IPS-15b (cell line): ENCODE data around the gene EFNA2.

Experiments
- H3K27me3 ChIP-seq: one replicate; pipeline ENCODE4 v1.6.1; 2013; ENCODE audit warnings: low read length; ENCODE audit not compliant: control insufficient read depth, insufficient read depth
- H3K36me3 ChIP-seq: one replicate; pipeline ENCODE4 v1.6.1; 2013; ENCODE audit warnings: low read length; ENCODE audit not compliant: control insufficient read depth, insufficient read depth
- H3K4me1 ChIP-seq: one replicate; pipeline ENCODE4 v1.6.1; 2013; ENCODE audit warnings: mild to moderate bottlenecking, low read length; ENCODE audit not compliant: control insufficient read depth, insufficient read depth
- H3K4me3 ChIP-seq: one replicate; pipeline ENCODE4 v1.5.1; 2013; ENCODE audit warnings: low read depth, low read length
- H3K9ac ChIP-seq: one replicate; pipeline ENCODE4 v1.6.1; 2013; ENCODE audit warnings: low read depth, mild to moderate bottlenecking, low read length
- H3K9me3 ChIP-seq: one replicate; pipeline ENCODE4 v1.6.1; 2013; ENCODE audit warnings: mild to moderate bottlenecking, low read length; ENCODE audit not compliant: control insufficient read depth, insufficient read depth

The EFNA2 gene

GRCh38 chr19:1278074-1278473 is 7.6 kb upstream of the EFNA2 start:
- Histone ChIP-seq H3K36me3 (peaks cover 27% of the 10 kb centered on the region), H3K9me3 (no peaks in the 10 kb centered on the region), H3K4me1 (peaks cover 8% of the 10 kb centered on the region), H3K9ac (no peak overlapping the region), H3K27me3 (no peaks in the 10 kb centered on the region), H3K4me3 (no peak overlapping the region)

- no peaks in the 10 kb centered on the region for H3K27me3 ChIP-seq
- peaks cover 20% of the 10 kb centered on the region for H3K36me3 ChIP-seq
- no peak overlapping the region for H3K9ac ChIP-seq
- no peaks in the 10 kb centered on the region for H3K9me3 ChIP-seq
- no peak overlapping the region for H3K4me3 ChIP-seq
- H3K4me1 ChIP-seq, result peaks cover 3% of the 10 kb centered on the region
These were observed 6.7 kb upstream of the EFNA2 start for GRCh38 chr19:1278713-1279660.

- H3K9ac ChIP-seq, result no peak overlapping the region
- peaks cover 4% of the 10 kb centered on the region for H3K27me3 ChIP-seq
- no peaks in the 10 kb centered on the region for H3K9me3 ChIP-seq
- peaks cover 11% of the 10 kb centered on the region for H3K36me3 ChIP-seq
- H3K4me3 ChIP-seq, result no peak overlapping the region
- peaks cover 3% of the 10 kb centered on the region for H3K4me1 ChIP-seq
These were observed 5.8 kb upstream of the EFNA2 start for GRCh38 chr19:1279782-1280341.

- peaks cover 5% of the 10 kb centered on the region for H3K27me3 ChIP-seq
- peaks cover 3% of the 10 kb centered on the region for H3K4me1 ChIP-seq
- peaks cover 9% of the 10 kb centered on the region for H3K36me3 ChIP-seq
- no peak overlapping the region for H3K9ac ChIP-seq
- H3K9me3 ChIP-seq, result no peaks in the 10 kb centered on the region
- no peak overlapping the region for H3K4me3 ChIP-seq
These were observed 4.8 kb upstream of the EFNA2 start for GRCh38 chr19:1280636-1281568.

GRCh38 chr19:1281569-1282287 is 3.9 kb upstream of the EFNA2 start:
- no peak overlapping the region for H3K4me3 ChIP-seq
- peaks cover 9% of the 10 kb centered on the region for H3K36me3 ChIP-seq
- peaks cover 3% of the 10 kb centered on the region for H3K4me1 ChIP-seq
- H3K9me3 ChIP-seq, result no peaks in the 10 kb centered on the region
- H3K9ac ChIP-seq, result no peak overlapping the region
- peaks cover 5% of the 10 kb centered on the region for H3K27me3 ChIP-seq

- Histone ChIP-seq H3K4me1 (peaks cover 3% of the 10 kb centered on the region), H3K27me3 (peaks cover 5% of the 10 kb centered on the region), H3K4me3 (no peak overlapping the region), H3K36me3 (peaks cover 9% of the 10 kb centered on the region), H3K9me3 (no peaks in the 10 kb centered on the region), H3K9ac (no peak overlapping the region)
These were observed 3.0 kb upstream of the EFNA2 start for GRCh38 chr19:1282588-1283206.

GRCh38 chr19:1283207-1283916 is 2.3 kb upstream of the EFNA2 start:
- Histone ChIP-seq H3K9me3 (no peaks in the 10 kb centered on the region), H3K27me3 (peaks cover 5% of the 10 kb centered on the region), H3K36me3 (peaks cover 9% of the 10 kb centered on the region), H3K9ac (no peak overlapping the region), H3K4me3 (no peak overlapping the region), H3K4me1 (peaks cover 3% of the 10 kb centered on the region)

GRCh38 chr19:1283917-1284292 is 1.8 kb upstream of the EFNA2 start:
- Histone ChIP-seq H3K9me3 (no peaks in the 10 kb centered on the region), H3K9ac (no peak overlapping the region), H3K4me3 (no peak overlapping the region), H3K27me3 (peaks cover 5% of the 10 kb centered on the region), H3K36me3 (peaks cover 7% of the 10 kb centered on the region), H3K4me1 (peaks cover 3% of the 10 kb centered on the region)

GRCh38 chr19:1284293-1284978 is 1.2 kb upstream of the EFNA2 start:
- Histone ChIP-seq H3K4me1 (peaks cover 3% of the 10 kb centered on the region), H3K27me3 (peaks cover 5% of the 10 kb centered on the region), H3K9ac (no peak overlapping the region), H3K9me3 (no peaks in the 10 kb centered on the region), H3K4me3 (no peak overlapping the region), H3K36me3 (peaks cover 2% of the 10 kb centered on the region)
